ENCODE measurements around the gene LTBP2.

LTBP2 gene

GRCh38 chr14:74518221-74518620, 93.8 kb downstream of the LTBP2 start:
- peaks cover 17% of the 10 kb centered on the region for H3K27me3 Mint-ChIP-seq
- H3K36me3 Mint-ChIP-seq (ENCODE audit: low read depth), result no peaks in the 10 kb centered on the region
- no peaks in the 10 kb centered on the region for H3K9me3 Mint-ChIP-seq
- peaks cover 13% of the 10 kb centered on the region for H3K4me1 Mint-ChIP-seq (ENCODE audit: low read depth)
- no peak overlapping the region for H3K4me3 Mint-ChIP-seq
- no peak overlapping the region for H3K27ac Mint-ChIP-seq

GRCh38 chr14:74517731-74518130, 94.3 kb downstream of the LTBP2 start:
- H3K27me3 Mint-ChIP-seq, result peaks cover 20% of the 10 kb centered on the region
- no peaks in the 10 kb centered on the region for H3K36me3 Mint-ChIP-seq (ENCODE audit: low read depth)
- H3K4me3 Mint-ChIP-seq, result no peak overlapping the region
- no peak overlapping the region for H3K27ac Mint-ChIP-seq
- peaks cover 13% of the 10 kb centered on the region for H3K4me1 Mint-ChIP-seq (ENCODE audit: low read depth)
- H3K9me3 Mint-ChIP-seq, result no peaks in the 10 kb centered on the region

- no peak overlapping the region for H3K4me3 Mint-ChIP-seq
- no peak overlapping the region for H3K27ac Mint-ChIP-seq
- no peaks in the 10 kb centered on the region for H3K36me3 Mint-ChIP-seq (ENCODE audit: low read depth)
- H3K4me1 Mint-ChIP-seq (ENCODE audit: low read depth), result peaks cover 13% of the 10 kb centered on the region
- peaks cover 22% of the 10 kb centered on the region for H3K27me3 Mint-ChIP-seq
- H3K9me3 Mint-ChIP-seq, result no peaks in the 10 kb centered on the region
These were observed 95.4 kb downstream of the LTBP2 start for GRCh38 chr14:74516451-74517160.

GRCh38 chr14:74515891-74516412, 96.1 kb downstream of the LTBP2 start:
- no peak overlapping the region for H3K4me3 Mint-ChIP-seq
- H3K27ac Mint-ChIP-seq, result no peak overlapping the region
- H3K36me3 Mint-ChIP-seq (ENCODE audit: low read depth), result no peaks in the 10 kb centered on the region
- no peaks in the 10 kb centered on the region for H3K9me3 Mint-ChIP-seq
- H3K4me1 Mint-ChIP-seq (ENCODE audit: low read depth), result peaks cover 13% of the 10 kb centered on the region
- peaks cover 22% of the 10 kb centered on the region for H3K27me3 Mint-ChIP-seq

- Mint-ChIP-seq H3K9me3 (no peaks in the 10 kb centered on the region), H3K27ac (no peak overlapping the region), H3K4me1 (ENCODE audit: low read depth) (peaks cover 13% of the 10 kb centered on the region), H3K4me3 (no peak overlapping the region), H3K27me3 (peaks cover 22% of the 10 kb centered on the region), H3K36me3 (ENCODE audit: low read depth) (no peaks in the 10 kb centered on the region)
These were observed 97.5 kb downstream of the LTBP2 start for GRCh38 chr14:74514471-74514941.

GRCh38 chr14:74511966-74512830, 99.8 kb downstream of the LTBP2 start:
- H3K4me3 Mint-ChIP-seq, result no peak overlapping the region
- no peaks in the 10 kb centered on the region for H3K36me3 Mint-ChIP-seq (ENCODE audit: low read depth)
- H3K9me3 Mint-ChIP-seq, result no peaks in the 10 kb centered on the region
- H3K4me1 Mint-ChIP-seq (ENCODE audit: low read depth), result peaks cover 13% of the 10 kb centered on the region
- no peak overlapping the region for H3K27ac Mint-ChIP-seq
- H3K27me3 Mint-ChIP-seq, result peaks cover 22% of the 10 kb centered on the region

- peaks cover 13% of the 10 kb centered on the region for H3K4me1 Mint-ChIP-seq (ENCODE audit: low read depth)
- no peak overlapping the region for H3K27ac Mint-ChIP-seq
- no peak overlapping the region for H3K4me3 Mint-ChIP-seq
- peaks cover 21% of the 10 kb centered on the region for H3K27me3 Mint-ChIP-seq
- H3K9me3 Mint-ChIP-seq, result no peaks in the 10 kb centered on the region
- H3K36me3 Mint-ChIP-seq (ENCODE audit: low read depth), result no peaks in the 10 kb centered on the region
These were observed 101.1 kb downstream of the LTBP2 start for GRCh38 chr14:74510959-74511409.

- Mint-ChIP-seq H3K27ac (no peak overlapping the region), H3K9me3 (no peaks in the 10 kb centered on the region), H3K27me3 (peaks cover 15% of the 10 kb centered on the region), H3K4me3 (no peak overlapping the region), H3K4me1 (ENCODE audit: low read depth) (peaks cover 10% of the 10 kb centered on the region), H3K36me3 (ENCODE audit: low read depth) (no peaks in the 10 kb centered on the region)
These were observed 101.7 kb downstream of the LTBP2 start for GRCh38 chr14:74510223-74510931.

- Mint-ChIP-seq H3K36me3 (ENCODE audit: low read depth) (no peaks in the 10 kb centered on the region), H3K4me3 (no peak overlapping the region), H3K9me3 (no peaks in the 10 kb centered on the region), H3K27me3 (peaks cover 13% of the 10 kb centered on the region), H3K4me1 (ENCODE audit: low read depth) (peaks cover 7% of the 10 kb centered on the region), H3K27ac (no peak overlapping the region)
These were observed 102.3 kb downstream of the LTBP2 start for GRCh38 chr14:74509587-74510222.

GRCh38 chr14:74508844-74509428, 103.1 kb downstream of the LTBP2 start:
- Mint-ChIP-seq H3K9me3 (no peaks in the 10 kb centered on the region), H3K4me3 (no peak overlapping the region), H3K27me3 (peaks cover 8% of the 10 kb centered on the region), H3K27ac (no peak overlapping the region), H3K36me3 (ENCODE audit: low read depth) (no peaks in the 10 kb centered on the region), H3K4me1 (ENCODE audit: low read depth) (no peaks in the 10 kb centered on the region)

- Mint-ChIP-seq H3K9me3 (no peaks in the 10 kb centered on the region), H3K4me1 (ENCODE audit: low read depth) (no peaks in the 10 kb centered on the region), H3K27ac (no peak overlapping the region), H3K4me3 (no peak overlapping the region), H3K27me3 (peaks cover 5% of the 10 kb centered on the region), H3K36me3 (ENCODE audit: low read depth) (no peaks in the 10 kb centered on the region)
These were observed 103.7 kb downstream of the LTBP2 start for GRCh38 chr14:74508292-74508731.

GRCh38 chr14:74507840-74508239, 104.2 kb downstream of the LTBP2 start:
- Mint-ChIP-seq H3K27me3 (peaks cover 3% of the 10 kb centered on the region), H3K4me3 (no peak overlapping the region), H3K36me3 (ENCODE audit: low read depth) (no peaks in the 10 kb centered on the region), H3K27ac (no peak overlapping the region), H3K4me1 (ENCODE audit: low read depth) (no peaks in the 10 kb centered on the region), H3K9me3 (no peaks in the 10 kb centered on the region)

- H3K27me3 Mint-ChIP-seq, result no peaks in the 10 kb centered on the region
- H3K27ac Mint-ChIP-seq, result no peak overlapping the region
- H3K4me3 Mint-ChIP-seq, result no peak overlapping the region
- no peaks in the 10 kb centered on the region for H3K9me3 Mint-ChIP-seq
- no peaks in the 10 kb centered on the region for H3K36me3 Mint-ChIP-seq (ENCODE audit: low read depth)
- H3K4me1 Mint-ChIP-seq (ENCODE audit: low read depth), result no peaks in the 10 kb centered on the region
These were observed 105.0 kb downstream of the LTBP2 start for GRCh38 chr14:74507085-74507484.

GRCh38 chr14:74506411-74506851, 105.6 kb downstream of the LTBP2 start:
- Mint-ChIP-seq H3K27me3 (no peaks in the 10 kb centered on the region), H3K4me1 (ENCODE audit: low read depth) (no peaks in the 10 kb centered on the region), H3K4me3 (no peak overlapping the region), H3K36me3 (ENCODE audit: low read depth) (no peaks in the 10 kb centered on the region), H3K27ac (no peak overlapping the region), H3K9me3 (no peaks in the 10 kb centered on the region)
